ENCODE results near the gene ZNF366. TPM values are rescaled to one million over a fixed set of nuclear protein-coding genes. Genes with fewer than 3 reads are reported as not detected.

ZNF366 gene
- total RNA-seq, 5 donors from 2014 or later (not counting 1 experiment from before 2014, with no cell fraction given), result 0.13 to 0.14 TPM; not detected in 3

GRCh38 chr5:72539726-72540125 is 32.5 kb upstream of the ZNF366 start:
- Mint-ChIP-seq H3K27me3 (peaks cover 7 to 16% of the 10 kb centered on the region in 2 donors), H3K9me3 (peaks cover 7 to 15% (median 8%) of the 10 kb centered on the region in 3 donors), H3K27ac (no peak overlapping the region), H3K4me3 (no peak overlapping the region), H3K4me1 (no peaks in the 10 kb centered on the region), H3K36me3 (no peaks in the 10 kb centered on the region)
- H3K9me3 ChIP-seq, result no peaks in the 10 kb centered on the region
- no peaks in the 10 kb centered on the region for H3K36me3 ChIP-seq (ENCODE audit: control insufficient read depth in 2 of 2, extremely low read depth in 1 of 2, insufficient read depth in 1 of 2, low read length in 1 of 2)
- no peaks in the 10 kb centered on the region for H3K27me3 ChIP-seq (replicated peaks in 1 of 2; ENCODE audit: control insufficient read depth in 2 of 2, extremely low read depth in 1 of 2, insufficient read depth in 2 of 2, low read length in 1 of 2)
- no peaks in the 10 kb centered on the region for H3K4me1 ChIP-seq (ENCODE audit: control insufficient read depth in 1 of 2, extremely low read depth in 1 of 2, insufficient read depth in 2 of 2, low read length in 2 of 2)
- no peak for ATAC-seq (replicated peaks in 1 of 4)
- no peak overlapping the region for H3K4me3 ChIP-seq (ENCODE audit: control insufficient read depth in 1 of 2, extremely low read depth in 1 of 2, low read length in 1 of 2)
- POLR2A ChIA-PET, result no interaction called here
- CTCF ChIA-PET, result no interaction called here
- H3K27ac ChIP-seq (ENCODE audit: low read length), result no peak overlapping the region
- DNase-seq, result no peak

GRCh38 chr5:72539038-72539437 is 31.8 kb upstream of the ZNF366 start:
- no peaks in the 10 kb centered on the region for H3K4me1 Mint-ChIP-seq
- peaks cover 4 to 11% (median 8%) of the 10 kb centered on the region in 3 donors for H3K9me3 Mint-ChIP-seq
- no peak overlapping the region for H3K4me3 ChIP-seq (ENCODE audit: control insufficient read depth in 1 of 2, extremely low read depth in 1 of 2, low read length in 1 of 2)
- no peaks in the 10 kb centered on the region for H3K36me3 ChIP-seq (ENCODE audit: control insufficient read depth in 2 of 2, extremely low read depth in 1 of 2, insufficient read depth in 1 of 2, low read length in 1 of 2)
- CTCF ChIA-PET, result no interaction called here
- no peak overlapping the region for H3K27ac ChIP-seq (ENCODE audit: low read length)
- POLR2A ChIA-PET, result no interaction called here
- no peaks in the 10 kb centered on the region for H3K36me3 Mint-ChIP-seq
- H3K27me3 Mint-ChIP-seq, result peaks cover 10 to 16% of the 10 kb centered on the region in 2 donors
- no peaks in the 10 kb centered on the region for H3K27me3 ChIP-seq (replicated peaks in 1 of 2; ENCODE audit: control insufficient read depth in 2 of 2, extremely low read depth in 1 of 2, insufficient read depth in 2 of 2, low read length in 1 of 2)
- no peaks in the 10 kb centered on the region for H3K4me1 ChIP-seq (ENCODE audit: control insufficient read depth in 1 of 2, extremely low read depth in 1 of 2, insufficient read depth in 2 of 2, low read length in 2 of 2)
- H3K9me3 ChIP-seq, result no peaks in the 10 kb centered on the region
- no peak for DNase-seq
- ATAC-seq (replicated peaks in 1 of 4), result no peak
- no peak overlapping the region for H3K4me3 Mint-ChIP-seq
- no peak overlapping the region for H3K27ac Mint-ChIP-seq
- WGBS (ENCODE audit: insufficient coverage), result no CpG with 5 or more reads among the region's 1 CpG

GRCh38 chr5:72537166-72537565 is 30.0 kb upstream of the ZNF366 start:
- H3K36me3 Mint-ChIP-seq, result no peaks in the 10 kb centered on the region
- no peak for ATAC-seq (replicated peaks in 1 of 4)
- POLR2A ChIA-PET, result no interaction called here
- no peaks in the 10 kb centered on the region for H3K4me1 Mint-ChIP-seq
- Histone ChIP-seq H3K4me1 (ENCODE audit: control insufficient read depth in 1 of 2, extremely low read depth in 1 of 2, insufficient read depth in 2 of 2, low read length in 2 of 2) (no peaks in the 10 kb centered on the region), H3K27me3 (replicated peaks in 1 of 2; ENCODE audit: control insufficient read depth in 2 of 2, extremely low read depth in 1 of 2, insufficient read depth in 2 of 2, low read length in 1 of 2) (no peaks in the 10 kb centered on the region), H3K36me3 (ENCODE audit: control insufficient read depth in 2 of 2, extremely low read depth in 1 of 2, insufficient read depth in 1 of 2, low read length in 1 of 2) (no peaks in the 10 kb centered on the region), H3K4me3 (ENCODE audit: control insufficient read depth in 1 of 2, extremely low read depth in 1 of 2, low read length in 1 of 2) (no peak overlapping the region), H3K9me3 (no peaks in the 10 kb centered on the region), H3K27ac (ENCODE audit: low read length) (no peak overlapping the region)
- no peak overlapping the region for H3K4me3 Mint-ChIP-seq
- CTCF ChIA-PET, result no interaction called here
- H3K27me3 Mint-ChIP-seq, result peaks cover 17 to 24% of the 10 kb centered on the region in 2 donors
- 67% methylated on average over 2 of the region's 5 CpGs for WGBS (ENCODE audit: insufficient coverage)
- no peak overlapping the region for H3K27ac Mint-ChIP-seq
- H3K9me3 Mint-ChIP-seq, result peaks cover 7 to 12% (median 10%) of the 10 kb centered on the region in 3 donors
- no peak for DNase-seq

GRCh38 chr5:72531496-72532190 is 24.4 kb upstream of the ZNF366 start:
- Histone ChIP-seq H3K9me3 (no peaks in the 10 kb centered on the region), H3K36me3 (ENCODE audit: control insufficient read depth in 2 of 2, extremely low read depth in 1 of 2, insufficient read depth in 1 of 2, low read length in 1 of 2) (no peaks in the 10 kb centered on the region), H3K27me3 (replicated peaks in 1 of 2; ENCODE audit: control insufficient read depth in 2 of 2, extremely low read depth in 1 of 2, insufficient read depth in 2 of 2, low read length in 1 of 2) (peaks cover 0 to 7% of the 10 kb centered on the region in 2 experiments), H3K27ac (ENCODE audit: low read length) (no peak overlapping the region), H3K4me1 (ENCODE audit: control insufficient read depth in 1 of 2, extremely low read depth in 1 of 2, insufficient read depth in 2 of 2, low read length in 2 of 2) (no peaks in the 10 kb centered on the region), H3K4me3 (ENCODE audit: control insufficient read depth in 1 of 2, extremely low read depth in 1 of 2, low read length in 1 of 2) (no peak overlapping the region)
- ATAC-seq (replicated peaks in 1 of 4) (no peak), DNase-seq (no peak)
- 89% methylated on average over 1 of the region's 4 CpGs for WGBS (ENCODE audit: insufficient coverage)
- no peaks in the 10 kb centered on the region for H3K36me3 Mint-ChIP-seq
- no peaks in the 10 kb centered on the region for H3K4me1 Mint-ChIP-seq
- no peak overlapping the region for H3K27ac Mint-ChIP-seq
- H3K27me3 Mint-ChIP-seq, result peaks cover 30 to 31% of the 10 kb centered on the region in 2 donors
- H3K4me3 Mint-ChIP-seq, result no peak overlapping the region
- CTCF ChIA-PET, result no interaction called here
- peaks cover 7 to 12% (median 10%) of the 10 kb centered on the region in 3 donors for H3K9me3 Mint-ChIP-seq
- POLR2A ChIA-PET, result no interaction called here

DNA sequence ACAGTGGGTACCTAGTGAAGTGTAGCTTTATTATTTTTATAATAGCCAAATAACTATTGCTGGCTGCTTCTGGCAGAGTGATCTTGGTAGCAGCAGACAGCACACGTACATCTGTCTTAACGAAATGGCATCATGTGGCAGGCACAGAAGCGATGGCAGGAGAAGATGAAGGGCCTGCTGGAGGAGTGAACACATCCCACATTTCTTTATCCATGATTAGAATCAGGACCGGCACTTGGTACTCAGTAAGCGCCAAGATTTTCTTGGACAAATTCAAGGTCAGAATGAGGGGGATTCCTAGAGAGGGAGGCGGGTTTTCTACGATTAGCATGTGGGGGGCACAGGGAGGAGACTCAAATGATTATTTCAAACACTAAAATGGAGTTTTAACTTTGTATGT is 23.0 kb upstream of the ZNF366 start:
- Mint-ChIP-seq H3K36me3 (no peaks in the 10 kb centered on the region), H3K4me3 (no peak overlapping the region), H3K4me1 (no peaks in the 10 kb centered on the region), H3K9me3 (peaks cover 7 to 10% (median 9%) of the 10 kb centered on the region in 3 donors), H3K27ac (no peak overlapping the region), H3K27me3 (peaks cover 25 to 27% of the 10 kb centered on the region in 2 donors)
- ChIA-PET POLR2A (no interaction called here), CTCF (no interaction called here)
- ATAC-seq (replicated peaks in 1 of 4) (no peak), DNase-seq (no peak)
- H3K4me1 ChIP-seq (ENCODE audit: control insufficient read depth in 1 of 2, extremely low read depth in 1 of 2, insufficient read depth in 2 of 2, low read length in 2 of 2), result no peaks in the 10 kb centered on the region
- no peaks in the 10 kb centered on the region for H3K9me3 ChIP-seq
- no peak overlapping the region for H3K4me3 ChIP-seq (ENCODE audit: control insufficient read depth in 1 of 2, extremely low read depth in 1 of 2, low read length in 1 of 2)
- WGBS (ENCODE audit: insufficient coverage), result 80% methylated on average over 1 of the region's 7 CpGs
- no peak overlapping the region for H3K27ac ChIP-seq (ENCODE audit: low read length)
- no peaks in the 10 kb centered on the region for H3K36me3 ChIP-seq (ENCODE audit: control insufficient read depth in 2 of 2, extremely low read depth in 1 of 2, insufficient read depth in 1 of 2, low read length in 1 of 2)
- peaks cover 0 to 7% of the 10 kb centered on the region in 2 experiments for H3K27me3 ChIP-seq (replicated peaks in 1 of 2; ENCODE audit: control insufficient read depth in 2 of 2, extremely low read depth in 1 of 2, insufficient read depth in 2 of 2, low read length in 1 of 2)

DNA sequence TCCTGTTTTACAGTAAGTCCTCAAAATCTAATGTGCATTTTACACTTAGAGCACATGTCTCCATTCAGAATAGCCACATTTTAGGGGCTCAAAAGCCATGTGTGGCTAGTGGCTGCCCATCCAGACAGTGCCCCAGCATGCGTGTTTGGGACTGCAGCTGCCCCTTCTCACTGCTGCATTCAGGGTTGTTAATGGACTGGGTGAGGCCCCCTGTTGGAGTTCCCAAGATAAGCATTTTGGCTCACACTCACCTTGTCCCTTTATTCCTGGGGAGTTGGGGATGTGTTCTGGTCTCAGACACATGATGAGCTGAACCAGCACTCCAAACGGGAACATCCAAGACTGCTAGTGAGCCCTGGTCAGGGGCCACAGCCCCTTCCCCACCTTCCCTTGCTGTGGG is 22.2 kb upstream of the ZNF366 start:
- Histone ChIP-seq H3K4me1 (ENCODE audit: control insufficient read depth in 1 of 2, extremely low read depth in 1 of 2, insufficient read depth in 2 of 2, low read length in 2 of 2) (no peaks in the 10 kb centered on the region), H3K36me3 (ENCODE audit: control insufficient read depth in 2 of 2, extremely low read depth in 1 of 2, insufficient read depth in 1 of 2, low read length in 1 of 2) (no peaks in the 10 kb centered on the region), H3K27me3 (replicated peaks in 1 of 2; ENCODE audit: control insufficient read depth in 2 of 2, extremely low read depth in 1 of 2, insufficient read depth in 2 of 2, low read length in 1 of 2) (peaks cover 0 to 7% of the 10 kb centered on the region in 2 experiments), H3K4me3 (ENCODE audit: control insufficient read depth in 1 of 2, extremely low read depth in 1 of 2, low read length in 1 of 2) (no peak overlapping the region), H3K27ac (ENCODE audit: low read length) (no peak overlapping the region), H3K9me3 (no peaks in the 10 kb centered on the region)
- no peaks in the 10 kb centered on the region for H3K36me3 Mint-ChIP-seq
- no peak for DNase-seq
- ATAC-seq (replicated peaks in 1 of 4), result no peak
- peaks cover 7 to 10% (median 9%) of the 10 kb centered on the region in 3 donors for H3K9me3 Mint-ChIP-seq
- CTCF ChIA-PET, result no interaction called here
- peaks cover 25% of the 10 kb centered on the region in 2 donors for H3K27me3 Mint-ChIP-seq
- POLR2A ChIA-PET, result no interaction called here
- no peak overlapping the region for H3K4me3 Mint-ChIP-seq
- no peak overlapping the region for H3K27ac Mint-ChIP-seq
- no peaks in the 10 kb centered on the region for H3K4me1 Mint-ChIP-seq
- no CpG with 5 or more reads among the region's 2 CpGs for WGBS (ENCODE audit: insufficient coverage)

- H3K27ac Mint-ChIP-seq, result no peak overlapping the region
- Histone ChIP-seq H3K27ac (ENCODE audit: low read length) (no peak overlapping the region), H3K4me3 (ENCODE audit: control insufficient read depth in 1 of 2, extremely low read depth in 1 of 2, low read length in 1 of 2) (no peak overlapping the region), H3K9me3 (no peaks in the 10 kb centered on the region), H3K27me3 (replicated peaks in 1 of 2; ENCODE audit: control insufficient read depth in 2 of 2, extremely low read depth in 1 of 2, insufficient read depth in 2 of 2, low read length in 1 of 2) (peaks cover 0 to 4% of the 10 kb centered on the region in 2 experiments), H3K36me3 (ENCODE audit: control insufficient read depth in 2 of 2, extremely low read depth in 1 of 2, insufficient read depth in 1 of 2, low read length in 1 of 2) (no peaks in the 10 kb centered on the region), H3K4me1 (ENCODE audit: control insufficient read depth in 1 of 2, extremely low read depth in 1 of 2, insufficient read depth in 2 of 2, low read length in 2 of 2) (no peaks in the 10 kb centered on the region)
- DNase-seq, result no peak
- peaks cover 12 to 16% of the 10 kb centered on the region in 2 donors for H3K27me3 Mint-ChIP-seq
- H3K9me3 Mint-ChIP-seq, result no peaks in the 10 kb centered on the region
- no peak overlapping the region for H3K4me3 Mint-ChIP-seq
- CTCF ChIA-PET, result no interaction called here
- H3K36me3 Mint-ChIP-seq, result no peaks in the 10 kb centered on the region
- no peak for ATAC-seq (replicated peaks in 1 of 4)
- H3K4me1 Mint-ChIP-seq, result no peaks in the 10 kb centered on the region
- POLR2A ChIA-PET, result no interaction called here
Observed at GRCh38 chr5:72525816-72526215, 18.6 kb upstream of the ZNF366 start.

Measured in T-cell (primary cell).